Loucy (cell line): ENCODE data around the gene CHSY3.

Source experiments
- EZH2phosphoT487 ChIP-seq: fragments of 200-600 bp; IDR thresholded peaks from 2 replicates; pipeline ENCODE4 v1.6.1; 2018; ENCODE audit warnings: antibody characterized with exemption, mild to moderate bottlenecking, moderate library complexity, borderline replicate concordance
- TF ChIP-seq, protein P1 (sequence below): fragments of 200-600 bp; sonication (generic); conservative IDR thresholded peaks from 2 replicates; pipeline ENCODE4 v1.5.1; 2014; ENCODE audit warnings: mild to moderate bottlenecking, antibody characterized with exemption, low read length

- no peak for TF ChIP-seq EZH2phosphoT487
- TF ChIP-seq, protein P1, sequence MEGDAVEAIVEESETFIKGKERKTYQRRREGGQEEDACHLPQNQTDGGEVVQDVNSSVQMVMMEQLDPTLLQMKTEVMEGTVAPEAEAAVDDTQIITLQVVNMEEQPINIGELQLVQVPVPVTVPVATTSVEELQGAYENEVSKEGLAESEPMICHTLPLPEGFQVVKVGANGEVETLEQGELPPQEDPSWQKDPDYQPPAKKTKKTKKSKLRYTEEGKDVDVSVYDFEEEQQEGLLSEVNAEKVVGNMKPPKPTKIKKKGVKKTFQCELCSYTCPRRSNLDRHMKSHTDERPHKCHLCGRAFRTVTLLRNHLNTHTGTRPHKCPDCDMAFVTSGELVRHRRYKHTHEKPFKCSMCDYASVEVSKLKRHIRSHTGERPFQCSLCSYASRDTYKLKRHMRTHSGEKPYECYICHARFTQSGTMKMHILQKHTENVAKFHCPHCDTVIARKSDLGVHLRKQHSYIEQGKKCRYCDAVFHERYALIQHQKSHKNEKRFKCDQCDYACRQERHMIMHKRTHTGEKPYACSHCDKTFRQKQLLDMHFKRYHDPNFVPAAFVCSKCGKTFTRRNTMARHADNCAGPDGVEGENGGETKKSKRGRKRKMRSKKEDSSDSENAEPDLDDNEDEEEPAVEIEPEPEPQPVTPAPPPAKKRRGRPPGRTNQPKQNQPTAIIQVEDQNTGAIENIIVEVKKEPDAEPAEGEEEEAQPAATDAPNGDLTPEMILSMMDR, result no peak
Observed at GRCh38 chr5:129966071-129966470, 61.8 kb downstream of the CHSY3 start.
